ENCODE results near the gene CTIF.

CTIF gene

GRCh38 chr18:48872234-48873145 is 333.7 kb downstream of the CTIF start:
- in situ Hi-C loops (cut with MboI; ENCODE audit: low sequenced_read_pairs), result no loop called here

- in situ Hi-C loops (cut with MboI; ENCODE audit: low sequenced_read_pairs), result no loop called here
Measured at GRCh38 chr18:48874233-48874632, 335.4 kb downstream of the CTIF start.

- in situ Hi-C loops (cut with MboI; ENCODE audit: low sequenced_read_pairs), result no loop called here
Measured at GRCh38 chr18:48874701-48875162, 335.9 kb downstream of the CTIF start.

- in situ Hi-C loops (cut with MboI; ENCODE audit: low sequenced_read_pairs), result no loop called here
Measured at GRCh38 chr18:48875314-48875941, 336.6 kb downstream of the CTIF start.

- in situ Hi-C loops (cut with MboI; ENCODE audit: low sequenced_read_pairs), result no loop called here
Measured at GRCh38 chr18:48875942-48876511, 337.2 kb downstream of the CTIF start.

GRCh38 chr18:48876590-48876989 is 337.8 kb downstream of the CTIF start:
- in situ Hi-C loops (cut with MboI; ENCODE audit: low sequenced_read_pairs), result no loop called here

GRCh38 chr18:48877941-48878340 is 339.1 kb downstream of the CTIF start:
- in situ Hi-C loops (cut with MboI; ENCODE audit: low sequenced_read_pairs), result no loop called here

- in situ Hi-C loops (cut with MboI; ENCODE audit: low sequenced_read_pairs), result no loop called here
Measured at GRCh38 chr18:48878471-48878870, 339.6 kb downstream of the CTIF start.

- in situ Hi-C loops (cut with MboI; ENCODE audit: low sequenced_read_pairs), result no loop called here
Measured at GRCh38 chr18:48879008-48879431, 340.2 kb downstream of the CTIF start.

GRCh38 chr18:48880931-48881330 is 342.1 kb downstream of the CTIF start:
- in situ Hi-C loops (cut with MboI; ENCODE audit: low sequenced_read_pairs), result no loop called here

- in situ Hi-C loops (cut with MboI; ENCODE audit: low sequenced_read_pairs), result no loop called here
Measured at GRCh38 chr18:48882379-48882778, 343.5 kb downstream of the CTIF start.

GRCh38 chr18:48884306-48884705 is 345.5 kb downstream of the CTIF start:
- in situ Hi-C loops (cut with MboI; ENCODE audit: low sequenced_read_pairs), result no loop called here

GRCh38 chr18:48884771-48885170 is 345.9 kb downstream of the CTIF start:
- in situ Hi-C loops (cut with MboI; ENCODE audit: low sequenced_read_pairs), result no loop called here

- in situ Hi-C loops (cut with MboI; ENCODE audit: low sequenced_read_pairs), result no loop called here
Measured at GRCh38 chr18:48885266-48885923, 346.6 kb downstream of the CTIF start.

GRCh38 chr18:48885924-48886400 is 347.1 kb downstream of the CTIF start:
- in situ Hi-C loops (cut with MboI; ENCODE audit: low sequenced_read_pairs), result no loop called here

GRCh38 chr18:48886520-48887293 is 347.9 kb downstream of the CTIF start:
- in situ Hi-C loops (cut with MboI; ENCODE audit: low sequenced_read_pairs), result no loop called here

GRCh38 chr18:48887294-48887904 is 348.6 kb downstream of the CTIF start:
- in situ Hi-C loops (cut with MboI; ENCODE audit: low sequenced_read_pairs), result no loop called here

- in situ Hi-C loops (cut with MboI; ENCODE audit: low sequenced_read_pairs), result no loop called here
Measured at GRCh38 chr18:48887905-48888772, 349.3 kb downstream of the CTIF start.

GRCh38 chr18:48888773-48889080 is 349.9 kb downstream of the CTIF start:
- in situ Hi-C loops (cut with MboI; ENCODE audit: low sequenced_read_pairs), result no loop called here
